IPS-18a (cell line): ENCODE results near the gene VANGL2.

Experiments
- H3K27ac ChIP-seq: one replicate; pipeline ENCODE4 v1.5.1; 2013; ENCODE audit warnings: low read length
- H3K27me3 ChIP-seq: one replicate; pipeline ENCODE4 v1.6.1; 2013; ENCODE audit warnings: mild to moderate bottlenecking, low read length; ENCODE audit not compliant: control insufficient read depth, insufficient read depth
- H3K36me3 ChIP-seq: one replicate; pipeline ENCODE4 v1.6.1; 2013; ENCODE audit warnings: low read depth, low read length; ENCODE audit not compliant: control insufficient read depth
- H3K4me1 ChIP-seq: one replicate; pipeline ENCODE4 v1.6.1; 2013; ENCODE audit warnings: low read depth, low read length; ENCODE audit not compliant: control insufficient read depth
- H3K4me3 ChIP-seq: one replicate; pipeline ENCODE4 v1.5.1; 2013; ENCODE audit warnings: low read length
- H3K9ac ChIP-seq: one replicate; pipeline ENCODE4 v1.6.1; 2013; ENCODE audit warnings: mild to moderate bottlenecking, low read length, moderate library complexity
- H3K9me3 ChIP-seq: one replicate; pipeline ENCODE4 v1.6.1; 2013; ENCODE audit warnings: low read depth, low read length; ENCODE audit not compliant: control insufficient read depth

The VANGL2 gene

GRCh38 chr1:160432371-160432786 is 32.0 kb downstream of the VANGL2 start:
- Histone ChIP-seq H3K9me3 (no peaks in the 10 kb centered on the region), H3K4me1 (no peaks in the 10 kb centered on the region), H3K27me3 (no peaks in the 10 kb centered on the region), H3K4me3 (no peak overlapping the region), H3K9ac (no peak overlapping the region), H3K36me3 (peaks cover 11% of the 10 kb centered on the region), H3K27ac (no peak overlapping the region)

GRCh38 chr1:160436966-160437365 is 36.6 kb downstream of the VANGL2 start:
- Histone ChIP-seq H3K9me3 (no peaks in the 10 kb centered on the region), H3K27ac (no peak overlapping the region), H3K36me3 (no peaks in the 10 kb centered on the region), H3K27me3 (no peaks in the 10 kb centered on the region), H3K9ac (no peak overlapping the region), H3K4me3 (no peak overlapping the region), H3K4me1 (peaks cover 3% of the 10 kb centered on the region)

- Histone ChIP-seq H3K4me1 (peaks cover 3% of the 10 kb centered on the region), H3K27ac (no peak overlapping the region), H3K27me3 (no peaks in the 10 kb centered on the region), H3K36me3 (no peaks in the 10 kb centered on the region), H3K4me3 (no peak overlapping the region), H3K9ac (no peak overlapping the region), H3K9me3 (no peaks in the 10 kb centered on the region)
These were observed 37.3 kb downstream of the VANGL2 start for GRCh38 chr1:160437432-160438316.

- Histone ChIP-seq H3K4me3 (no peak overlapping the region), H3K4me1 (peaks cover 3% of the 10 kb centered on the region), H3K9ac (no peak overlapping the region), H3K9me3 (no peaks in the 10 kb centered on the region), H3K27me3 (no peaks in the 10 kb centered on the region), H3K36me3 (no peaks in the 10 kb centered on the region), H3K27ac (no peak overlapping the region)
These were observed 38.1 kb downstream of the VANGL2 start for GRCh38 chr1:160438317-160438918.

- H3K4me3 ChIP-seq: no peak overlapping the region
- H3K36me3 ChIP-seq: no peaks in the 10 kb centered on the region
- H3K9me3 ChIP-seq: no peaks in the 10 kb centered on the region
- peaks cover 3% of the 10 kb centered on the region for H3K4me1 ChIP-seq
- H3K9ac ChIP-seq: no peak overlapping the region
- H3K27ac ChIP-seq: no peak overlapping the region
- H3K27me3 ChIP-seq: no peaks in the 10 kb centered on the region
These were observed 38.6 kb downstream of the VANGL2 start for GRCh38 chr1:160438935-160439334.

GRCh38 chr1:160439718-160440117 is 39.4 kb downstream of the VANGL2 start:
- Histone ChIP-seq H3K27ac (no peak overlapping the region), H3K4me1 (peaks cover 3% of the 10 kb centered on the region), H3K36me3 (no peaks in the 10 kb centered on the region), H3K4me3 (no peak overlapping the region), H3K9ac (no peak overlapping the region), H3K27me3 (no peaks in the 10 kb centered on the region), H3K9me3 (no peaks in the 10 kb centered on the region)

GRCh38 chr1:160446945-160447600 is 46.7 kb downstream of the VANGL2 start:
- Histone ChIP-seq H3K4me3 (no peak overlapping the region), H3K27ac (no peak overlapping the region), H3K4me1 (no peaks in the 10 kb centered on the region), H3K9me3 (no peaks in the 10 kb centered on the region), H3K9ac (no peak overlapping the region), H3K27me3 (no peaks in the 10 kb centered on the region), H3K36me3 (no peaks in the 10 kb centered on the region)

- no peaks in the 10 kb centered on the region for H3K36me3 ChIP-seq
- no peak overlapping the region for H3K4me3 ChIP-seq
- no peaks in the 10 kb centered on the region for H3K9me3 ChIP-seq
- no peak overlapping the region for H3K27ac ChIP-seq
- no peaks in the 10 kb centered on the region for H3K27me3 ChIP-seq
- no peaks in the 10 kb centered on the region for H3K4me1 ChIP-seq
- H3K9ac ChIP-seq: no peak overlapping the region
These were observed 49.1 kb downstream of the VANGL2 start for GRCh38 chr1:160449494-160449893.

- Histone ChIP-seq H3K4me1 (no peaks in the 10 kb centered on the region), H3K9me3 (no peaks in the 10 kb centered on the region), H3K9ac (no peak overlapping the region), H3K27ac (no peak overlapping the region), H3K36me3 (no peaks in the 10 kb centered on the region), H3K4me3 (no peak overlapping the region), H3K27me3 (no peaks in the 10 kb centered on the region)
These were observed 50.9 kb downstream of the VANGL2 start for GRCh38 chr1:160451119-160451858.

GRCh38 chr1:160451859-160452232 is 51.5 kb downstream of the VANGL2 start:
- no peaks in the 10 kb centered on the region for H3K9me3 ChIP-seq
- no peaks in the 10 kb centered on the region for H3K27me3 ChIP-seq
- no peaks in the 10 kb centered on the region for H3K36me3 ChIP-seq
- H3K27ac ChIP-seq: no peak overlapping the region
- H3K4me3 ChIP-seq: no peak overlapping the region
- no peak overlapping the region for H3K9ac ChIP-seq
- no peaks in the 10 kb centered on the region for H3K4me1 ChIP-seq

- no peak overlapping the region for H3K27ac ChIP-seq
- H3K27me3 ChIP-seq: no peaks in the 10 kb centered on the region
- no peak overlapping the region for H3K4me3 ChIP-seq
- H3K36me3 ChIP-seq: no peaks in the 10 kb centered on the region
- H3K9ac ChIP-seq: no peak overlapping the region
- no peaks in the 10 kb centered on the region for H3K4me1 ChIP-seq
- no peaks in the 10 kb centered on the region for H3K9me3 ChIP-seq
These were observed 53.1 kb downstream of the VANGL2 start for GRCh38 chr1:160453443-160453842.
